GM18951 (cell line): ENCODE measurements around the gene ERBB2.

Experiments used
- POLR2A ChIP-seq: IDR thresholded peaks from 4 replicates; pipeline ENCODE4 v1.6.1; 2011; ENCODE audit warnings: mild to moderate bottlenecking; ENCODE audit not compliant: insufficient read length, insufficient read depth; ENCODE audit errors: extremely low read depth
- in situ Hi-C: fragments of 300-500 bp; cut with MboI; formaldehyde crosslinking; loops from one replicate; pipeline ENCODE4 v1.12.0; 2022; ENCODE audit warnings: low sequenced_read_pairs, mixed read lengths, inconsistent platforms; ENCODE audit not compliant: unreplicated experiment

ERBB2 gene

GRCh38 chr17:39700148-39700987 is 504 bp downstream of the ERBB2 start:
- TF ChIP-seq POLR2A, result no peak
- in situ Hi-C loops, result no loop called here

- TF ChIP-seq POLR2A, result no peak
- in situ Hi-C loops, result no loop called here
Measured at GRCh38 chr17:39701012-39701783, 1.3 kb downstream of the ERBB2 start.

- TF ChIP-seq POLR2A, result no peak
- in situ Hi-C loops, result no loop called here
Measured at GRCh38 chr17:39701784-39702422, 2.0 kb downstream of the ERBB2 start.

GRCh38 chr17:39702901-39703893 is 3.3 kb downstream of the ERBB2 start:
- in situ Hi-C loops, result no loop called here

GRCh38 chr17:39703913-39704312 is 4.0 kb downstream of the ERBB2 start:
- TF ChIP-seq POLR2A, result no peak
- in situ Hi-C loops, result no loop called here

More at GRCh38 chr17:39702901-39703893, 3.3 kb downstream of the ERBB2 start:
- no peak for TF ChIP-seq POLR2A

- no peak for TF ChIP-seq POLR2A
- in situ Hi-C loops, result no loop called here
Measured at GRCh38 chr17:39704821-39705551, 5.1 kb downstream of the ERBB2 start.

GRCh38 chr17:39705786-39706348 is 6.0 kb downstream of the ERBB2 start:
- in situ Hi-C loops, result no loop called here
- TF ChIP-seq POLR2A, result no peak

- no peak for TF ChIP-seq POLR2A
- in situ Hi-C loops, result no loop called here
Measured at GRCh38 chr17:39706383-39706782, 6.5 kb downstream of the ERBB2 start.

GRCh38 chr17:39706921-39707337 is 7.1 kb downstream of the ERBB2 start:
- TF ChIP-seq POLR2A, result no peak
- in situ Hi-C loops, result no loop called here

- in situ Hi-C loops, result no loop called here
- no peak for TF ChIP-seq POLR2A
Measured at GRCh38 chr17:39709319-39709997, 9.6 kb downstream of the ERBB2 start.
